Measurements from ENCODE around the gene PILRB. TPM values are rescaled to one million over a fixed set of nuclear protein-coding genes. Genes with fewer than 3 reads are reported as not detected.
"Not testable (repeated sequence)": the region's sequence is repeated elsewhere in the genome, so short reads cannot be mapped to it uniquely, and the experiment has no call there.

PILRB gene
- total RNA-seq, 1 experiment from 2014 or later, result 119 TPM

GRCh38 chr7:100344560-100345287 is 13.2 kb upstream of the PILRB start:
- Histone ChIP-seq H3K4me1 (replicated peaks; ENCODE audit: insufficient read depth) (peaks cover 43% of the 10 kb centered on the region), H3F3A (ENCODE audit: insufficient read depth, low read depth) (peaks cover 74% of the 10 kb centered on the region), H3K27ac (0 out of 2 replicates have a peak overlapping the region, but pooled peaks have one; percentile 17), H3K79me2 (ENCODE audit: low read depth) (peaks cover 51% of the 10 kb centered on the region), H4K20me1 (ENCODE audit: insufficient read depth) (peaks cover 63% of the 10 kb centered on the region), H3K36me3 (ENCODE audit: low read depth) (peaks cover 39% of the 10 kb centered on the region)
- TF ChIP-seq CTCF (conservative IDR thresholded peaks at IDR 0.05), result peak; percentile 66; the same call in 1 of the 2 replicates
- ChIA-PET CTCF (interaction anchor here (0.6 kb wide), 1 partner anchor 101 kb away, joined by 3 read pairs; no protein-coding TSS in a partner anchor), POLR2A (ENCODE audit: unreplicated experiment) (interaction anchor here (0.5 kb wide), 1 partner anchor 207 kb away, joined by 4 read pairs; no protein-coding TSS in a partner anchor)
- H3K4me2 ChIP-seq; BruUV-seq (replicated peaks); intact Hi-C loops (cut with micrococcal nuclease; ENCODE audit: unreplicated experiment); H3K9me3 ChIP-seq (ENCODE audit: insufficient read depth, low read depth); H3K27me3 ChIP-seq (ENCODE audit: insufficient read depth, low read depth); H2AFZ ChIP-seq; H3K4me3 ChIP-seq; H3K9me2 ChIP-seq (ENCODE audit: insufficient read depth): not testable (repeated sequence)
- peak; percentile 50 to 56 for DNase-seq

GRCh38 chr7:100345288-100345672 is 12.6 kb upstream of the PILRB start:
- H3K27me3 ChIP-seq (ENCODE audit: insufficient read depth, low read depth); CTCF ChIA-PET; H3K9me2 ChIP-seq (ENCODE audit: insufficient read depth); intact Hi-C loops (cut with micrococcal nuclease; ENCODE audit: unreplicated experiment); BruUV-seq (replicated peaks); H3K27ac ChIP-seq; H3K9me3 ChIP-seq (ENCODE audit: insufficient read depth, low read depth); POLR2A ChIA-PET (ENCODE audit: unreplicated experiment); H3K4me2 ChIP-seq; H2AFZ ChIP-seq; H3K4me3 ChIP-seq: not testable (repeated sequence)
- peak in 1 of 2 experiments; percentile 84 for DNase-seq
- Histone ChIP-seq H3K4me1 (replicated peaks; ENCODE audit: insufficient read depth) (peaks cover 37% of the 10 kb centered on the region), H3K36me3 (ENCODE audit: low read depth) (peaks cover 39% of the 10 kb centered on the region), H4K20me1 (ENCODE audit: insufficient read depth) (peaks cover 65% of the 10 kb centered on the region), H3K79me2 (ENCODE audit: low read depth) (peaks cover 47% of the 10 kb centered on the region), H3F3A (ENCODE audit: insufficient read depth, low read depth) (peaks cover 70% of the 10 kb centered on the region)
- peak; percentile 61 for TF ChIP-seq CTCF (conservative IDR thresholded peaks at IDR 0.05)

GRCh38 chr7:100346921-100347320 is 11.0 kb upstream of the PILRB start:
- CTCF ChIA-PET, result no interaction called here
- intact Hi-C loops (cut with micrococcal nuclease; ENCODE audit: unreplicated experiment), result no loop called here

More at GRCh38 chr7:100346921-100347320, 11.0 kb upstream of the PILRB start:
- H3K27ac ChIP-seq, result no peak overlapping the region
- H3K4me2 ChIP-seq, result no peak overlapping the region
- no peak overlapping the region for H3K4me3 ChIP-seq
- H3K79me2 ChIP-seq (ENCODE audit: low read depth), result peaks cover 45% of the 10 kb centered on the region
- H2AFZ ChIP-seq, result no peak overlapping the region
- H3F3A ChIP-seq (ENCODE audit: insufficient read depth, low read depth), result peaks cover 59% of the 10 kb centered on the region
- DNase-seq, result no peak
- no peaks in the 10 kb centered on the region for H3K9me2 ChIP-seq (ENCODE audit: insufficient read depth)
- POLR2A ChIA-PET (ENCODE audit: unreplicated experiment), result interaction anchor here (0.5 to 0.6 kb wide), 2 partner anchors 82 to 157 kb away, joined by 3 to 5 read pairs; no protein-coding TSS in a partner anchor
- peaks cover 39% of the 10 kb centered on the region for H3K36me3 ChIP-seq (ENCODE audit: low read depth)
- peaks cover 25% of the 10 kb centered on the region for H3K4me1 ChIP-seq (replicated peaks; ENCODE audit: insufficient read depth)
- peaks cover 60% of the 10 kb centered on the region for H4K20me1 ChIP-seq (ENCODE audit: insufficient read depth)
- no peak for TF ChIP-seq EZH2 (IDR thresholded peaks at IDR 0.05; ENCODE audit: low read depth)
- TF ChIP-seq CTCF (conservative IDR thresholded peaks at IDR 0.05), result no peak
- H3K27me3 ChIP-seq (ENCODE audit: insufficient read depth, low read depth), result no peaks in the 10 kb centered on the region
- no peaks in the 10 kb centered on the region for H3K9me3 ChIP-seq (ENCODE audit: insufficient read depth, low read depth)
- no TSS peak for BruUV-seq (replicated peaks)
